Endothelial cell of umbilical vein (primary cell): ENCODE data around the gene KIAA0232. TPM values are rescaled to one million over a fixed set of nuclear protein-coding genes. Genes with fewer than 3 reads are reported as not detected.

ENCODE experiments used
- BruUV-seq: library from RNA; stranded (reverse); fragments of 400-500 nt; replicated peaks from 2 replicates; lab custom pipeline; 2021; lab: Mats Ljungman, UMichigan
- CTCF ChIA-PET: fragments of 300-600, 350-600 bp; sonication (Branson Sonifier 250); formaldehyde crosslinking; loops from one replicate; lab custom pipeline; 2021; ENCODE audit warnings: antibody characterized with exemption, inconsistent platforms; lab: Charles Lee
- POLR2A ChIA-PET: fragments of 300-600, 350-600 bp; sonication (Branson Sonifier 250); formaldehyde crosslinking; loops from one replicate; lab custom pipeline; 2021; ENCODE audit warnings: antibody characterized with exemption, inconsistent platforms; lab: Charles Lee
- DNase-seq: peaks from one replicate; pipeline ENCODE4 v3.0.0-alpha.2; 2011; ENCODE audit warnings: low read depth, low spot score
- FAIRE-seq: peaks from 2 replicates; lab custom pipeline; 2011; peaks lifted over from hg19 to GRCh38; lab: Jason Lieb, UNC
- H2AFZ ChIP-seq: 2 replicates; pipeline ENCODE4 v1.6.0; 2012; ENCODE audit warnings: low read depth, low read length, control low read depth, inconsistent platforms
- H3K27ac ChIP-seq: 2 replicates; pipeline ENCODE4 v1.5.1; 2011; ENCODE audit warnings: low read depth, mild to moderate bottlenecking, control low read depth, low read length, moderate library complexity; ENCODE audit not compliant: insufficient read depth
- H3K27me3 ChIP-seq, 2 experiments: 2 replicates each; pipeline versions ENCODE4 v1.6.0 to v1.6.1; 2011; ENCODE audit warnings: low read length in 2 of 2, mixed read lengths in 1 of 2; ENCODE audit not compliant: control insufficient read depth in 2 of 2, insufficient read depth in 2 of 2
- H3K36me3 ChIP-seq, 2 experiments: 2 replicates in 1 of 2; 3 replicates in 1 of 2; pipeline ENCODE4 v1.5.1; 2011; ENCODE audit warnings: low read length in 2 of 2, mild to moderate bottlenecking in 1 of 2, moderate library complexity in 1 of 2; ENCODE audit not compliant: control insufficient read depth in 2 of 2, insufficient read depth in 2 of 2; ENCODE audit errors: extremely low read depth in 1 of 2
- H3K4me1 ChIP-seq: 3 replicates; pipeline ENCODE4 v1.5.1; 2011; ENCODE audit warnings: mild to moderate bottlenecking, low read length; ENCODE audit not compliant: control insufficient read depth, insufficient read depth; ENCODE audit errors: extremely low read depth
- H3K4me2 ChIP-seq: 2 replicates; pipeline ENCODE4 v1.6.1; 2011; ENCODE audit warnings: low read length, control low read depth, mixed read lengths; ENCODE audit not compliant: insufficient read depth
- H3K4me3 ChIP-seq, 3 experiments: fragments of 200-600 bp in 1 of 3; sonication (generic), shearing (Covaris generic) in 1 of 3; replicated peaks in 1 of 3; 2 replicates each; pipeline ENCODE4 v1.5.1; 2011 to 2016; ENCODE audit warnings: control low read depth in 3 of 3, low read length in 3 of 3, mild to moderate bottlenecking in 2 of 3, inconsistent platforms in 1 of 3, low read depth in 1 of 3, moderate library complexity in 1 of 3; ENCODE audit not compliant: insufficient read depth in 1 of 3
- H3K79me2 ChIP-seq: 2 replicates; pipeline ENCODE4 v1.6.0; 2012; ENCODE audit warnings: low read length, inconsistent platforms; ENCODE audit not compliant: control insufficient read depth, insufficient read depth
- H3K9ac ChIP-seq: replicated peaks from 2 replicates; pipeline ENCODE3; 2011; ENCODE audit warnings: low read length, control low read depth; ENCODE audit not compliant: insufficient read depth; ENCODE audit errors: extremely low read depth
- H3K9me1 ChIP-seq: replicated peaks from 3 replicates; pipeline ENCODE4 v1.6.0; 2011; ENCODE audit warnings: mild to moderate bottlenecking, low read length; ENCODE audit not compliant: control insufficient read depth, insufficient read depth; ENCODE audit errors: extremely low read depth
- H3K9me3 ChIP-seq: replicated peaks from 2 replicates; pipeline ENCODE4 v1.5.1; 2012; ENCODE audit warnings: low read length, inconsistent platforms; ENCODE audit not compliant: control insufficient read depth, insufficient read depth
- H4K20me1 ChIP-seq: replicated peaks from 2 replicates; pipeline ENCODE3; 2011; ENCODE audit warnings: mild to moderate bottlenecking, low read length; ENCODE audit not compliant: control insufficient read depth, insufficient read depth; ENCODE audit errors: extremely low read depth
- EZH2 ChIP-seq: IDR thresholded peaks from 2 replicates; pipeline ENCODE4 v1.6.1; 2012; ENCODE audit warnings: borderline replicate concordance, low read depth, mild to moderate bottlenecking, moderate library complexity, low read length, inconsistent platforms; ENCODE audit not compliant: severe bottlenecking
- FOS ChIP-seq: IDR thresholded peaks from 2 replicates; pipeline ENCODE4 v1.6.1; 2011; ENCODE audit warnings: mild to moderate bottlenecking, low read length, moderate library complexity, borderline replicate concordance; ENCODE audit not compliant: insufficient read depth
- GATA2 ChIP-seq: IDR thresholded peaks from 2 replicates; pipeline ENCODE4 v1.7.0; 2011; ENCODE audit warnings: low read depth, mild to moderate bottlenecking, moderate library complexity, mixed read lengths, low read length; ENCODE audit not compliant: insufficient read length, insufficient read depth
- JUN ChIP-seq: IDR thresholded peaks from 2 replicates; pipeline ENCODE4 v1.6.1; 2011; ENCODE audit warnings: borderline replicate concordance, low read depth; ENCODE audit not compliant: insufficient read length, insufficient read depth
- MYC ChIP-seq: IDR thresholded peaks from one replicate; pipeline ENCODE4 v1.6.1; 2011; ENCODE audit warnings: mild to moderate bottlenecking, low read depth, low read length
- POLR2A ChIP-seq: IDR thresholded peaks from 2 replicates; pipeline ENCODE4 v1.6.1; 2012; ENCODE audit warnings: low read depth, mild to moderate bottlenecking, control low read depth, low read length
- POLR2AphosphoS5 ChIP-seq: IDR thresholded peaks from 2 replicates; pipeline ENCODE4 v1.6.1; 2012; ENCODE audit warnings: low read depth, mild to moderate bottlenecking, control low read depth, low read length, moderate library complexity; ENCODE audit not compliant: insufficient read depth
- dilution Hi-C: fragments of 300-500 bp; cut with MboI; formaldehyde crosslinking; loops from one replicate; pipeline ENCODE4 v1.15.0; 2019; ENCODE audit warnings: low sequenced_read_pairs; ENCODE audit not compliant: extremely low pct_ligation_motif_present
- intact Hi-C: fragments of 100-400 bp; cut with micrococcal nuclease; formaldehyde crosslinking; loops from one replicate; pipeline ENCODE4 v1.10.0; 2022
- polyA plus RNA-seq, 4 experiments: library from polyadenylated mRNA; depleted of rRNA in 3 of 4; stranded (reverse) in 3 of 4; unstranded in 1 of 4; fragments of >200 nt; gene quantifications; 2 replicates each; pipeline versions ENCODE4 v1.2.1 to v1.2.3, GENCODE V29; 2011 to 2012; ENCODE audit warnings: missing spikeins in 1 of 4
- total RNA-seq: library from RNA; stranded (reverse); gene quantifications from 2 replicates; pipeline ENCODE4 v1.2.3, GENCODE V29; 2021
- TF ChIP-seq, protein P1 (sequence below): IDR thresholded peaks from 2 replicates; pipeline ENCODE4 v1.6.1; 2011; ENCODE audit not compliant: insufficient read depth, insufficient read length
- TF ChIP-seq, protein P2 (sequence below), 2 donors: IDR thresholded peaks; 1 replicate in 1 of 2; 2 replicates in 1 of 2; pipeline ENCODE4 v1.5.1; 2011; ENCODE audit warnings: low read length in 2 of 2, mild to moderate bottlenecking in 2 of 2, moderate library complexity in 2 of 2, control low read depth in 1 of 2, inconsistent platforms in 1 of 2, low read depth in 1 of 2; ENCODE audit not compliant: insufficient read depth in 1 of 2; ENCODE audit errors: extremely low read depth in 1 of 2

The KIAA0232 gene
- total and polyA plus RNA-seq, 2 donors (not counting 3 experiments of a cell fraction or from before 2014, with no cell fraction given), result 5.3 to 18.4 TPM

DNA sequence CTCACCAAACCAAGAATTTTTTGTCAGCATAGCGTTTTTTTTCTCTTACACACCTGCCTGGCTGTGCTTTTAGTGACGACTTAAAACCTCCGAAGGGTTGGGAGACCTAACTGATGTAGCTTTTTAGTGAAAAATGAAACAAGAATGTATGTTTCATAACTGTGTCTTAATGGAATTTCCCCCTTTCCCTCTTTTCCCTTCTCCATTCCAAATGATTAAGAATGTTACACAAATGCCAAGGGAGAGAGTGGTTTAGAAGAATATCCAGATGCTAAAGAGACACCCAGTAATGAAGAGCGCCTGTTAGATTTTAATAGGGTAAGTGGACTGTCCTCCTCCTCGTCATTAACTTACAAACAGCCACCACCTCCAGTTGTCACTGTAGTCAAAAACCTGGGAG lies 93.9 kb downstream of the KIAA0232 start:
- Histone ChIP-seq H3K36me3 (peaks cover 9 to 47% of the 10 kb centered on the region in 2 experiments), H3K4me2 (no peak overlapping the region), H3K27ac (no peak overlapping the region), H3K27me3 (no peaks in the 10 kb centered on the region), H4K20me1 (no peaks in the 10 kb centered on the region), H3K79me2 (no peaks in the 10 kb centered on the region), H2AFZ (no peak overlapping the region), H3K9me3 (no peaks in the 10 kb centered on the region), H3K4me3 (no peak overlapping the region), H3K9ac (no peak overlapping the region), H3K9me1 (no peaks in the 10 kb centered on the region), H3K4me1 (no peaks in the 10 kb centered on the region)
- CTCF ChIA-PET, result interaction anchor here (1.0 to 7.8 kb wide), 2 partner anchors 141 to 158 kb away, joined by 4 to 353 read pairs; partner anchors contain the start of gene BLOC1S4
- dilution Hi-C loops, result no loop called here
- BruUV-seq, result no TSS peak
- FAIRE-seq, result no peak
- no peak for TF ChIP-seq POLR2A
- TF ChIP-seq, protein P1, sequence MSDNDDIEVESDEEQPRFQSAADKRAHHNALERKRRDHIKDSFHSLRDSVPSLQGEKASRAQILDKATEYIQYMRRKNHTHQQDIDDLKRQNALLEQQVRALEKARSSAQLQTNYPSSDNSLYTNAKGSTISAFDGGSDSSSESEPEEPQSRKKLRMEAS, result no peak
- no peak for TF ChIP-seq EZH2
- TF ChIP-seq POLR2AphosphoS5, result no peak
- TF ChIP-seq, protein P2, sequence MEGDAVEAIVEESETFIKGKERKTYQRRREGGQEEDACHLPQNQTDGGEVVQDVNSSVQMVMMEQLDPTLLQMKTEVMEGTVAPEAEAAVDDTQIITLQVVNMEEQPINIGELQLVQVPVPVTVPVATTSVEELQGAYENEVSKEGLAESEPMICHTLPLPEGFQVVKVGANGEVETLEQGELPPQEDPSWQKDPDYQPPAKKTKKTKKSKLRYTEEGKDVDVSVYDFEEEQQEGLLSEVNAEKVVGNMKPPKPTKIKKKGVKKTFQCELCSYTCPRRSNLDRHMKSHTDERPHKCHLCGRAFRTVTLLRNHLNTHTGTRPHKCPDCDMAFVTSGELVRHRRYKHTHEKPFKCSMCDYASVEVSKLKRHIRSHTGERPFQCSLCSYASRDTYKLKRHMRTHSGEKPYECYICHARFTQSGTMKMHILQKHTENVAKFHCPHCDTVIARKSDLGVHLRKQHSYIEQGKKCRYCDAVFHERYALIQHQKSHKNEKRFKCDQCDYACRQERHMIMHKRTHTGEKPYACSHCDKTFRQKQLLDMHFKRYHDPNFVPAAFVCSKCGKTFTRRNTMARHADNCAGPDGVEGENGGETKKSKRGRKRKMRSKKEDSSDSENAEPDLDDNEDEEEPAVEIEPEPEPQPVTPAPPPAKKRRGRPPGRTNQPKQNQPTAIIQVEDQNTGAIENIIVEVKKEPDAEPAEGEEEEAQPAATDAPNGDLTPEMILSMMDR (IDR thresholded peaks at IDR 0.05; ENCODE audit: extremely low read depth in 1 of 2, insufficient read depth in 1 of 2, low read depth in 1 of 2, low read length in 2 of 2), result no peak
- no peak for TF ChIP-seq JUN
- TF ChIP-seq MYC, result no peak
- no peak for TF ChIP-seq FOS
- TF ChIP-seq GATA2, result no peak
- no peak for DNase-seq
- POLR2A ChIA-PET, result no interaction called here
- intact Hi-C loops, result no loop called here
